Spleen (tissue), 7 donors: ENCODE results near the gene EVI5L.

Source experiments
- POLR2A ChIP-seq, 3 donors: fragments of 450-650 bp; IDR thresholded peaks; one replicate each; pipeline ENCODE4 v1.5.1; 2017; ENCODE audit warnings: antibody characterized with exemption in 3 of 3, mild to moderate bottlenecking in 1 of 3
- POLR2AphosphoS5 ChIP-seq, 3 donors: sonication (generic); formaldehyde crosslinking; IDR thresholded peaks; one replicate each; pipeline ENCODE4 v1.5.1; 2017; ENCODE audit warnings: antibody characterized with exemption in 3 of 3
- TF ChIP-seq, protein P1 (sequence below), 11 experiments: fragments of 200-600 bp in 7 of 11; fragments of 450-650 bp in 4 of 11; sonication (generic) in 4 of 11; IDR thresholded peaks in 8 of 11; conservative IDR thresholded peaks in 3 of 11; 1 replicate in 7 of 11; 2 replicates in 4 of 11; pipeline versions ENCODE4 v1.4.0 to v1.8.0; 2016 to 2021; ENCODE audit warnings: antibody characterized with exemption in 11 of 11, inconsistent platforms in 4 of 11, mild to moderate bottlenecking in 1 of 11
- donor health status: DM: no; HTN: no; CAD: no; lungs with moderate emphysema.
- donor health status: DM: no; HTN: no; CAD: no.
- donor health status: DM: no; HTN: no; CAD: no.

DNA sequence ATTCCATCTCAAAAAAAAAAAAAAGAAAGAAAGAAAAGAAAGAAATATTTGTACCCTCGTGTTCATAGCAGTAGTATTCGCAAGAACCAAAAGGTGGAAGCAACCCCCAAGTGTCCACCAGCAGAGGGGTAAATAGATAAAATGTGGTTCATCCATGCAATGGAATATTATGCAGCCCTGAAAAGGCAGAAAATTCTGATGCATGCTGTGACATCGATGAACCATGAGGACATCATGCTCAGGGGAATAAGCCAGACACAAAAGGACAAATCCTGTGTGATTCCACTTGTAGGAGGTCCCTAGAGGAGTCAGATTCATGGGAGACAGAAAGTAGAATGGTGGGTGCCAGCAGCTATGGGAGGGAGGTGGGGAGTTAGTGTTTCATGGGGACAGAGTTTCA lies 51.9 kb downstream of the EVI5L start:
- TF ChIP-seq POLR2AphosphoS5 (IDR thresholded peaks at IDR 0.05): no peak
- no peak for TF ChIP-seq POLR2A (IDR thresholded peaks at IDR 0.05)
- TF ChIP-seq, protein P1, sequence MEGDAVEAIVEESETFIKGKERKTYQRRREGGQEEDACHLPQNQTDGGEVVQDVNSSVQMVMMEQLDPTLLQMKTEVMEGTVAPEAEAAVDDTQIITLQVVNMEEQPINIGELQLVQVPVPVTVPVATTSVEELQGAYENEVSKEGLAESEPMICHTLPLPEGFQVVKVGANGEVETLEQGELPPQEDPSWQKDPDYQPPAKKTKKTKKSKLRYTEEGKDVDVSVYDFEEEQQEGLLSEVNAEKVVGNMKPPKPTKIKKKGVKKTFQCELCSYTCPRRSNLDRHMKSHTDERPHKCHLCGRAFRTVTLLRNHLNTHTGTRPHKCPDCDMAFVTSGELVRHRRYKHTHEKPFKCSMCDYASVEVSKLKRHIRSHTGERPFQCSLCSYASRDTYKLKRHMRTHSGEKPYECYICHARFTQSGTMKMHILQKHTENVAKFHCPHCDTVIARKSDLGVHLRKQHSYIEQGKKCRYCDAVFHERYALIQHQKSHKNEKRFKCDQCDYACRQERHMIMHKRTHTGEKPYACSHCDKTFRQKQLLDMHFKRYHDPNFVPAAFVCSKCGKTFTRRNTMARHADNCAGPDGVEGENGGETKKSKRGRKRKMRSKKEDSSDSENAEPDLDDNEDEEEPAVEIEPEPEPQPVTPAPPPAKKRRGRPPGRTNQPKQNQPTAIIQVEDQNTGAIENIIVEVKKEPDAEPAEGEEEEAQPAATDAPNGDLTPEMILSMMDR (IDR thresholded peaks at IDR 0.05 in 8 of 11, conservative IDR thresholded peaks at IDR 0.05 in 3 of 11): no peak
